HCEC 1CT (cell line): ENCODE results near the gene HSPA1L.
"Not testable (repeated sequence)": the region's sequence is repeated elsewhere in the genome, so short reads cannot be mapped to it uniquely, and the experiment has no call there.

Experiments
- DNase-seq: peaks from one replicate; pipeline ENCODE4 v3.0.0-alpha.2; 2017

The HSPA1L gene

DNA sequence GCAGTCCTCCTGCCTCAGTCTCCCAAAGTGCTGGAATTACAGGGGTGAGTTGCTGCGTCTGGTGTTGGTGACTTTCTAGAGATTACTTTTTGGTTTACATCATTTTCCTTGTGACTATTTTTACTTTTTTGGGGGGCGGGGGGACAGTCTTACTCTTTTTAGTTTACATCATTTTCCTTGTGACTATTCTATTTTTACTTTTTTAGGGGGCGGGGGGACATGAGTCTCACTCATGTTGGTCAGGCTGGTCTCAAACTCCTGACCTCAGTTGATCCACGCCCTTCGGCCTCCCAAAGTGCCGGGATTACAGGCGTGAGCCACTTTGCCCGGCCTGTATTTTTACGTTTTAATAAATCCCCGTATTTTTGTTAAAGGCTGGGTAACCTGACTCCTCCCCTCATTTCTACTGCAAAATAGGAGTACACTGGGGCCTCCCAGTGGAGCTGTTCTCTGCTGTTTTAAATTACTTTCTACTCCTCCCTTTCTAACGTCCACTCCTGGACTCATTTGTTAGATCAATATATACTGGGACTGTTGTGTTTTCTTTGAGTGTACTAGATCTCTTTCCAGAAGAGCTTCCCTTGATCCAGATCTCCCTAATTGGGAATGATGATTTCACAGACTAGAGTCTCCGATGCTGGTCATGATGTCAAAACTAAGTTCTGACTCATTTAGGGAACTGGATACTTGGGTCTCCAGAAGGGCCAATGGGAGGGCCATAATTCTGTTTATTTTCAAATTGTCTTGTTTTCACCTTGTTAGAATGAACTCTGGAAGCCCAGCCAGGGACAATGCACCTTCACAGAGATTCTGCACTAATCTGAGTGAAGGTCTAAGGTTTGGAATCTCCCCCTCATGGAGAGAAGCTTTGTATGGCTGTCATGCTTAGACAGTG, 21.6 kb upstream of the HSPA1L start:
- peak; percentile 57 for DNase-seq

DNA sequence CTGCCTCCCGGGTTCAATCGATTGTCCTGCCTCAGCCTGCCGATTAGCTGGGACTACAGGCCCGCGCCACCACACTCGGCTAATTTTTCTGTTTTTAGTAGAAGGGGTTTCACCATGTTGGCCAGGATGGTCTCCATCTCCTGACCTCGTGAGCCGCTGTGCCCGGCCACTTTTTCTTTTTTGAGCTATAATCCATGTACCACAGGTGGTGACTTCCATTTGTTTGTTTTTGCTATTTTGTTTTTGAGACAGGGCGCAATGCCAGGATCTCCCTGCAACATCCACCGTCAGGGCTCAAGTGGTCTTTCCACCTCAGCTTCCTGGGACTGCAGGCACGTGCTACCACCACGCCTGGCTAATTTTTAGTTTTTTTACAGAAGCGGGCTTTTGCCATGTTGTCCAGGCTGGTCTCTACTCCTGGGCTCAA, 21.0 kb upstream of the HSPA1L start:
- DNase-seq = no peak

DNA sequence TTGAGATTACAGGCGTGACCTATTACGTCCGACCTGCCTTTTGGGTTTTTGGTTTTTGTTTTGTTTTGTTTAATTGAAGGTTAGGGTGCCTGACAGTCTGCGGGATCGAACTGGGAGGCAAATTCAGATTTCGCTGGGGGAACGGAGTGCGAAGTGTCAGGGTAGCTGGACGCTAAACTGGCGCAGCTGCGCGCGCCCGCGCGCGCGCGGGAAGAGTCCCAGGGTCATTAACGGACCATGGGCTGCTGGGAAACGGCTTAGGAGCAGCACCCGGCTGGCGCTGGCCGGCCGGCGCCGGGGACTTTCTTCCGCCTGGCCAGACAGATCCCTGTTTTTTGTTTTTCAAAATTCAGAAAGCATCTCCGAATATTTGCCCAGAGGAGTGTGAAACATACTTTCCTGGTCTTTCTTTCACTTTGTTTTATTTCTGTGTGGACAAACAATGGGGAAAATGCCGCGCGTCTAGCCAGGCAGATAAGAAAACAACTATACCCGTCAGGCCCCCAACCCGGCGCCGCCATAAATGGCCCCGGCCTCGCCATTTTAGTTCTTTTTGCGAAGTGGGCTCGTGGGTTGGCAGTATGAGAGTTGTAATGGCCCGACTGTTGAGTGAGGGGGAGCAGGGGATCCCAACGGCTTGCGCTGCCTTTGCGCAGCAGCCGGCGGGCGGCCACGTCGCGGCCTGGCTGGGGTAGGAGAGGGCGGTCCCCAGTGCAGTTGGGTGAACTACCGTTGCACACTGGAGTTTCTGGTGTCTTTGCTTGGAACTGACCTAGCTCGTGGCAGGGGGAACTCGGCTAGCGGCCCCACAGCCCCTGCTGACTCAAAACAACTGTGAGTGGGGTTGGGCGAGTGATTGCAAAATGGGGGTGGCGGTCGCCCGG, 19.5 kb upstream of the HSPA1L start:
- DNase-seq = peak; percentile 91

DNA sequence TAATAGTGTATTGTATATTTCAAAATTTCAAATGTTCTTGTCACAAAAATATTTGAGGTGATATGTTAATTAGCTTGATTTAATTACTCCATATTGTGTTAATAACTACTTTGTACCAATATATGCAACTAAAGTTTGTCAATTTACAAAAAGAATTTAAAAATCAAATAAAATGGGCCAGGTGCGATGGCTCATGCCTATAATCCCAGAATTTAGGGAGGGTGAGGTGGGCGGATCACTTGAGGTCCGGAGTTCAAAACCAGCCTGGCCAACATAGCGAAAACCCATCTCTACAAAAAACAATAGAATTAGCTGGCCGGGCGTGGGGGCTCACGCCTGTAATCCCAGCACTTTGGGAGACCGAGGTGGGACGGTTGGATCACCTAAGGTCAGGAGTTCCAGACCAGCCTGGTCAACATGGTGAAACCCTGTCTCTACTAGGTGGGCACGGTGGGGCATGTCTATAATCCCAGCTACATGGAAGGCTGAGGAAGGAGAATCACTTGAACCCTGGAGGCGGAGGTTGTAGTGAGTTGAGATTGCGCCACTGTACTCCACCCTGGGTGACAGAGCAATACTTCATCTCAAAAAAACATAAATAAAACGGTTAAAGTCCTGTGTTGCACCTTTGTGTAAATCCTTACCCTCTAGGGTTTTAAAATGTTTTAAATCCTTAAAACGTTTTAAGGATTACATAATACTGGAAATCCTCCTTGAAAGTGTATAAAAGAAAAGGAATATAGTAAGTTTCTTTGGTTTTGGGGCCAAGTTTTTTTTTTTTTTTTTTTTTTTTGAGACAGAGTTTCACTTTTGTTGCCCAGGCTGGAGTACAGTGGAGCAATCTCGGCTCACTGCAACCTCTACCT, 16.5 kb upstream of the HSPA1L start:
- DNase-seq = no peak

DNA sequence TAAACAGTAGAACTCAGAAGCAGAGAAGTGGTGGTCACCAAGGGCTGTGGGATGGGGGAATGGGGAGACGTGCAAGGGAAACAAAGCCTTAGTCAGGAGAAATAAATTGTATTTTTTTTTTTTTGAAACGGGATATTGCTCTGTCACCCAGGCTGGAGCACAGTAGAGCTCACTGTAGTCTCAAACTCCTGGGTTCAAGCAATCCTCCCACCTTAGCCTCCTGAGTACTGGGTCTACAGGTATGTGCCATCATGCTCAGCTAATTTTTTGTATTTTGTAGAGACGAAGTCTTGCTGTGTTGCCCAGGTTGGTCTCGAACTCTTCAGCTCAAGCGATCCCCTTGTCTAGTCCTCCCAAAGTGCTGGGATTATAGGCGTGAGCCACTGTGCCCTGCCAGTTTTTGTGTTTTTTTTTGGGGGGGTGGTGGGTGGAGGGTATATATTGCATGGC, 15.8 kb upstream of the HSPA1L start:
- no peak for DNase-seq

DNA sequence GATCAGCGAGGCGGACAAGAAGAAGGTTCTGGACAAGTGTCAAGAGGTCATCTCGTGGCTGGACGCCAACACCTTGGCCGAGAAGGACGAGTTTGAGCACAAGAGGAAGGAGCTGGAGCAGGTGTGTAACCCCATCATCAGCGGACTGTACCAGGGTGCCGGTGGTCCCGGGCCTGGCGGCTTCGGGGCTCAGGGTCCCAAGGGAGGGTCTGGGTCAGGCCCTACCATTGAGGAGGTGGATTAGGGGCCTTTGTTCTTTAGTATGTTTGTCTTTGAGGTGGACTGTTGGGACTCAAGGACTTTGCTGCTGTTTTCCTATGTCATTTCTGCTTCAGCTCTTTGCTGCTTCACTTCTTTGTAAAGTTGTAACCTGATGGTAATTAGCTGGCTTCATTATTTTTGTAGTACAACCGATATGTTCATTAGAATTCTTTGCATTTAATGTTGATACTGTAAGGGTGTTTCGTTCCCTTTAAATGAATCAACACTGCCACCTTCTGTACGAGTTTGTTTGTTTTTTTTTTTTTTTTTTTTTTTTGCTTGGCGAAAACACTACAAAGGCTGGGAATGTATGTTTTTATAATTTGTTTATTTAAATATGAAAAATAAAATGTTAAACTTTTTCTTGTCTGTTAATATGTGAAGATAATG, 14.7 kb upstream of the HSPA1L start:
- DNase-seq = peak; percentile 61

DNA sequence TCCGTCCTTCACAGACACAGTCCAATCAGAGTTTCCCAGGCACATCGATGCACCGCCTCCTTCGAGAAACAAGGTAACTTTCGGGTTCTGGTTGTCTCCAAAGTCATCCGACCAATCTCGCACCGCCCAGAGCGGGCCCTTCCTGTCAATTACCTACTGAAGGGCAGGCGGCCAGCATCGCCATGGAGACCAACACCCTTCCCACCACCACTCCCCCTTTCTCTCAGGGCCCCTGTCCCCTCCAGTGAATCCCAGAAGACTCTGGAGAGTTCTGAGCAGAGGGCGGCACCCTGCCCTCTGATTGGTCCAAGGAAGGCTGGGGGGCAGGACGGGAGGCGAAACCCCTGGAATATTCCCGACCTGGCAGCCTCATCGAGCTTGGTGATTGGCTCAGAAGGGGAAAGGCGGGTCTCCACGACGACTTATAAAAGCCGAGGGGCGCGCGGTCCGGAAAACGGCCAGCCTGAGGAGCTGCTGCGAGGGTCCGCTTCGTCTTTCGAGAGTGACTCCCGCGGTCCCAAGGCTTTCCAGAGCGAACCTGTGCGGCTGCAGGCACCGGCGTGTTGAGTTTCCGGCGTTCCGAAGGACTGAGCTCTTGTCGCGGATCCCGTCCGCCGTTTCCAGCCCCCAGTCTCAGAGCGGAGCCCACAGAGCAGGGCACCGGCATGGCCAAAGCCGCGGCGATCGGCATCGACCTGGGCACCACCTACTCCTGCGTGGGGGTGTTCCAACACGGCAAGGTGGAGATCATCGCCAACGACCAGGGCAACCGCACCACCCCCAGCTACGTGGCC, 12.4 kb upstream of the HSPA1L start, which contains the start of gene HSPA1B:
Gene HSPA1B (plus strand): TSS at position 453 of the 794 bp plus-strand sequence. CDS start 213 bp downstream, at position 666.
- peak; percentile 100 for DNase-seq

DNA sequence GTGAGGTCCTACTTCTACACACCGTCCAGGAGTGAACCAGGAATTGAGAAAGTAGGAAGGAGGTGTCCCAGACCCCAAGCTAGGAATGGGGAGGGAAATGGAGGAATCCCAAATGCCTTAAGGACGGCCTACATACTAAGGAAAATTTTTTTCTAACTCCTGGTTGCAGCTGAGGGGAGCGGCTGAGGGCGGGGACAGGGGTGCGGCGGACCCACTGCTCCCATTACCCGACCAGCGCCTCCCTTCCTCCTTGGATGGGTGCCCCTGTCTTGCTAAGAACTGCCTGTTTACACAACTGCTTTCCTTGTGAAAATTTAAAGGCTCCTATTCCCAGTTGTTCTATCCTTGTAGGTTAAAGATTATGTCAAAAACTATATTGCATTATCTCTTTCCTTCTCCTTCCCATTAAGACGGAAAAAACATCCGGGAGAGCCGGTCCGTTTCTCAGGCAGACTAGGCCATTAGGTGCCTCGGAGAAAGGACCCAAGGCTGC, 11.8 kb upstream of the HSPA1L start:
- DNase-seq = peak; percentile 87

DNA sequence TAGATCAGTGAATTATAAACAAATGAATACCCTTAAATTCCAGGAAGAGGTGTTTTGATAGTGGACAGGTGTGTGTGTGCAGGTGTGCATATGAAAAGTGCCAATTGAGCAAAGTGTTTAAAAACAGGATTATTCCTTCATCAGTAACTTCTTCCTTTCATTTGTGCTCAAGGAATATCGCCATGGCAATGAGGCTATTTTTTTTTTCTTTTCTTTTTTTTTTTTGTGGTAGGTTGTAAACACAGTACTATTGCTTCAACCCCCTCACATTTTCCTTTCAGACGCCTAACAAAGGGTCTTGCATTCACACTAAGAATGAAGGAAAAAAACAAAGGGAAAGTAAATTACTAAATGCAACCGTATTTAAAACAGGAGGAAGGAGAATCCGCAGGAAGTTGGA, 10.5 kb upstream of the HSPA1L start:
- DNase-seq = no peak

DNA sequence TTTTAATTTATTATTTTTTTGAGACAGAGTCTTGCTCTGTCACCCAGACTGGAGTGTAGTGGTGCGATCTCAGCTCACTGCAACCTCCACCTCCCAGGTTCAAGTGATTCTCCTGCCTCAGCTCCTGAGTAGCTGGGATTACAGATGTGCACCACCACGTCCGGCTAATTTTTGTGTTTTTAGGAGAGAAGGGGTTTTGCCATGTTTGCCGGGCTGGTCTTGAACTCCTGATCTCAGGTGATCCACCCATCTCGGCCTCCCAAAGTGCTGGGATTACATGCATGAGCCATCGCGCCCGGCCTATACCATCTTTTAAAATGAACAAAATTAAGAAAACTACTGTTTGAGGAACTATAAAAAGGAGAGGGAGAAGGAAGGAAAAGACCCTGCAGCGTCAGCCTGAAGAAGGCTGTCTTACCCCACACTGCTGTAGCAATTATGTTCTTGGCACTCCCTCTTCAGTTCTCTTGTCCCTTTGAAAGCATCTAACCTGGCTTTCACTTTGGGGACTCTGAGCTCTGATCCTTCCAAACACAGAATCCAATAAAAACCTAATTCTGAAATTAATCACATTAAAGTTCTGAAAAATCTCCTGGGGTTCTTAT, 8.6 kb upstream of the HSPA1L start:
- DNase-seq = not testable (repeated sequence)

DNA sequence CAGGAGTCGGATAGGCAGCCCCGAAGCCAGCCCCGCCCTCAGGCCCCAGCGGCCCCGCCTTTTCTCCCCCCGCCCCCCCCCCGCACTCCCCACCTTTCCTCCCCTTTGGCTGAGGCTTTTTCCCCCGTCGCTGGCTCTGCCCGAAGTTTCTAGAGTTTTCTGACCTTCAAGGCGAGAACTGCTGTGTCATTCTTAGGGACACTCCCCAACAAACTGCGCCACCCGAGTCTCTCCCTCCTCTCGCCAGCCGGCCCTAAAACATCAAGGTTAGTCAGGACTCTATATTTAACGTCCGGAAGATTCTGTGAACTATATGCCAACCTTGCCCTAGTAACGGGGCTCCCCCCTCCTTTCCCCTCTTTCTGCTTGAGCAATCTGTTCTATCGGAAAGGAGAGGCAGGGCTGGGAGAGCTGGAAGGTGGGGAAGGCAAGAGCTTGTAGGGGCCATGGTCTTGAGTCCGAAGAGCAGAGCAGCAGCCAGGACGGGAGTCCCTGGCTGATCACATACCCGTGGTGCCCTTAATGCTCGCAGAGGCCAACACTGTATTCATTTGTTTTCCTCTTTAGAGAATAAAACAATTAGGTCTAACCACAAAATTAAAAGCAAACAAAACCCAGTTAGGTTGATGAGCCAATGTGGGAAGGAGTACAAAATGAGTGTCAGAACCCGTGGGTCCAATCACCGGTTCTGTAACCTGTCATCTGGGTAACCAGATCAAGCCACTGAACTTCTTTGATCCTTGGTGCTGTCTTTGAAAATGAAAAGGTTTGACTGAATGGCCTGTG, 7.1 kb upstream of the HSPA1L start:
- peak; percentile 77 for DNase-seq

DNA sequence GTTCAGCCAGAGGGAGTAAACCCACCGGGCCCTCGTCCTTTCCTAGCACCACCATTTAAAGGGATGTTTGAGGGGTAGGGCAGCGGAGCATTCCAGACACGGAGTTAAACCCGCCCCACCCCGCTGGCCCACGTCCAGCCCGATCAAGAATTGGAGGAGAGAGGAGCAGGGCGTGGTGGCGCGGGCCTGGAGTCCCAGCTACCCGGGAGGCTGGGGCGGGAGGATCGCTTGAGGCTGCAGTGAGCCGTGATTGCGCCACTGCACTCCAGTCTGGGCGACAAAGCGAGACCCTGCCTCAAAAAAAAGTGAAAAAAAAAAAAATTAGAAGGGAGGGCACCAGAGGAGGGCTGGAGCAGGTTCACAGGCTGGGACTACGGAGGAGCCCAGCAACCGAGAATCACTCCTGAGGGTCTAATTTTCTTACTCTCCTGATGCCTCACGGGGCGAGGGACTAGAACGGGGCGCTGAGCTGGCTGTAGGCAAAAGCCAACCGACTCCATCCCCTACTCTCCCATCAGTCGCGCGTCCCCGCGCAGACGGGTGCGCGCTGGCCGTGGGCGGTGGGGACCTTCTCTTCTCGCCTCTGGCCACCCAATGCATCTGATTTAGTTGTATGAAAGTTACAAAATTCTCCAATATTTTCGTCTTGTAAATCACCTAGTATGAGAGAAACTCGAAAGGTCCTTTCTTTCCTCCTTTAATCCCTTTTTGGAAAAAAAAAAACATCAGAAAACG, 6.4 kb upstream of the HSPA1L start:
- peak; percentile 42 for DNase-seq

DNA sequence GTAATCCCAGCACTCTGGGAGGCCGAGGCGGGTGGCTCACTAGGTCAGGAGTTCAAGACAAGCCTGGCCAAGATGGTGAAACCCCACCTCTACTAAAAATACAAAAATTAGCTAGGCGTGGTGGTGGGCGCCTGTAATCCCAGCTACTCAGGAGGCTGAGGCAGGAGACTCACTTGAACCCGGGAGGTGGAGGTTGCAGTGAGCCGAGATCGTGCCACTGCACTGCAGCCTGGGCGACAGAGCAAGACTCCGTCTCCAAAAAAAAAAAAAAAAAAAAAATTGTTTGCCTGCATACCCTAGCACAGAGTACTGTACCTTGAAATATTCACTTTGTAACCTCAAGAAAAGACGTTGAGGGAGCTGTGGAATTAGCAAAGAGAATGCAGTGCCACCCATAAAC, 5.3 kb upstream of the HSPA1L start:
- not testable (repeated sequence) for DNase-seq

DNA sequence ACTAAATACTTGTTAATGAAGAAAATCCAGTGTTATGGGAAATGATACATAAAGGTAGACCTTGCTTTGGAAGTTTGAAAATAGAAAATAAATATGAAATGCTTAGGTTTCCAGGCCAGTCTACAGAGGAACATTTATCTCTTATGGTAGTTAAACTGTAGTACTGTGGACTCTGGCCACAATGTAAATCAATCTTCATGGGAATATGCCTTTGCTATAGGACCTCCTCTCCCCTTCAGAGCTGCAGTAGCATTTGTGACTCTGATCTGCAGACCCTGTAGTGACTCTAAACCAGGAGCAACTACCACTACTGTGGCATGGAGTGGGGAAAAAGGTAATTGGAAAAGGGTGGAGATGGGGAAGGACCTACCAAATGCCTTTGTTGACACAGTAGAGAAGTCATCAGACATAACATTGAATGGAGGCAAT, 4.8 kb upstream of the HSPA1L start:
- no peak for DNase-seq

DNA sequence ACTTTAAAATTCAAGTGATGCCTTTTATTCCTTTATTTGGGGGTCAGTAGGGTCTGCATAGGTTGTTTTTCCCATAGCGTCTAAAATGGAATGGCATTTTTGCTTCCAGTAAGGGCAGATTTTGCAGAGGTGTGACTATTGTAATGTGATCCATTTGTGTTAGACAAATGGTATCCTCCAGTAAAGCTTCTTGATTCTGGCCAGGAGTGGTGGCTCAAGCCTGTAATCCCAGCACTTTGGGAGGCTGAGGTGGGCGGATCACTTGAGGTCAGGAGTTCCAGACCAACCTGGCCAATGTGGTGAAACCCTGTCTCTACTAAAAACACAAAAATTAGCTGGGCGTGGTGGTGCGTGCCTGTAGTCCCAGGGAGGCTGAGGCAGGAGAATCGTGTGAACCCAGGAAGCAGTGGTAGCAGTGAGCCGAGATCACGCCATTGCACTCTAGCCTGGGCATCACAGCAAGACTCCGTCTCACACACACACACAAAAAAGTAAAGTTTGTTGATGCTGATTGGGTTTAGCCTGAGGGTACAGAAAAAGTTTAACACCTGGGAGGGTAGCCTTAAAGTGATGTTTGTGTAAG, 2.9 kb upstream of the HSPA1L start:
- DNase-seq = not testable (repeated sequence)

DNA sequence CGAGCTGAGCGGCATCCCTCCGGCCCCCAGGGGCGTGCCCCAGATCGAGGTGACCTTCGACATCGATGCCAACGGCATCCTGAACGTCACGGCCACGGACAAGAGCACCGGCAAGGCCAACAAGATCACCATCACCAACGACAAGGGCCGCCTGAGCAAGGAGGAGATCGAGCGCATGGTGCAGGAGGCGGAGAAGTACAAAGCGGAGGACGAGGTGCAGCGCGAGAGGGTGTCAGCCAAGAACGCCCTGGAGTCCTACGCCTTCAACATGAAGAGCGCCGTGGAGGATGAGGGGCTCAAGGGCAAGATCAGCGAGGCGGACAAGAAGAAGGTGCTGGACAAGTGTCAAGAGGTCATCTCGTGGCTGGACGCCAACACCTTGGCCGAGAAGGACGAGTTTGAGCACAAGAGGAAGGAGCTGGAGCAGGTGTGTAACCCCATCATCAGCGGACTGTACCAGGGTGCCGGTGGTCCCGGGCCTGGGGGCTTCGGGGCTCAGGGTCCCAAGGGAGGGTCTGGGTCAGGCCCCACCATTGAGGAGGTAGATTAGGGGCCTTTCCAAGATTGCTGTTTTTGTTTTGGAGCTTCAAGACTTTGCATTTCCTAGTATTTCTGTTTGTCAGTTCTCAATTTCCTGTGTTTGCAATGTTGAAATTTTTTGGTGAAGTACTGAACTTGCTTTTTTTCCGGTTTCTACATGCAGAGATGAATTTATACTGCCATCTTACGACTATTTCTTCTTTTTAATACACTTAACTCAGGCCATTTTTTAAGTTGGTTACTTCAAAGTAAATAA, 2.2 kb upstream of the HSPA1L start:
- DNase-seq = not testable (repeated sequence)

DNA sequence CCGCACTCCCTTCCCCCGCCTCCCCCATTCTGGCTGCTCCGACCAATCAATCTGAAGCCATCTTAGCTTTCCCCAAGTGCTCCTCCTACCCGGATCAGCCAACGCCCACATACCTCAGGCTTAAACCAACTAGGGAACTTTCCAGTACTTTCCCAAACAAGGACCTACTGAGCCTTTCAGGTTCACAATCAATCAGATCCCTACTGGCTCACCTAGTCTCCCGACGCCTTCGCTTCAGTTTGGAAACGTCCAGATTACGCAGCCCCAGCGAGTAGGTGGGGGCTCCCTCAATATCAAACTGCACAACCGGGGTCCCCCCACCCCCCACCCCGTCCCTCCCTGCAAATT, 432 bp downstream of the HSPA1L start:
- DNase-seq = peak; percentile 99

DNA sequence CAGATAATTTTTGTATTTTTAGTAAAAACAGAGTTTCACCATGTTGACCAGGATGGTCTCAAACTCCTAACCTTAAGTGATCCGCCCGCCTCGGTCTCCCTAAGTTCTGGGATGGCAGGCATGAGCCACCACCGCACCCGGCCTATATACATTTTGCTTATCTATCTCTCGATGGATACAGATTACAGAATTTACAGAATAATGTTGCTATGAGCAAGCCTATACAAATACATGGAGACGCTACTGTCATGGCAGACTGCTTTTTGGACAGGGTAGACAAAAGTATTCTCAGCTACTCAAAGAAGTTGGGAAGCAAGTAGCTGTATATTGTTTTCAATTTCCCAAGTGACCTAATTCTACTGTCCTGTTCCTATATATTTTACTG, 1.6 kb downstream of the HSPA1L start:
- no peak for DNase-seq
